SK-N-SH (cell line): ENCODE measurements around the gene SPINK4.

Source experiments
- CHD2 ChIP-seq: fragments of 150-350 bp; IDR thresholded peaks from 2 replicates; pipeline ENCODE4 v1.6.1; 2018; ENCODE audit warnings: low read length; ENCODE audit not compliant: partially characterized antibody
- CTCF ChIP-seq: fragments of 200-600 bp; sonication (generic); IDR thresholded peaks from 2 replicates; pipeline ENCODE4 v1.6.1; 2017; ENCODE audit warnings: antibody characterized with exemption, mild to moderate bottlenecking, moderate library complexity
- ELF1 ChIP-seq: IDR thresholded peaks from 2 replicates; pipeline ENCODE4 v1.4.0; 2012
- EZH2phosphoT487 ChIP-seq: fragments of 200-600 bp; sonication (generic); IDR thresholded peaks from 2 replicates; pipeline ENCODE4 v1.6.1; 2017; ENCODE audit warnings: low read depth, mixed run types, mild to moderate bottlenecking, antibody characterized with exemption, moderate library complexity, borderline replicate concordance
- GABPA ChIP-seq: IDR thresholded peaks from 2 replicates; pipeline ENCODE4 v1.4.0; 2012; ENCODE audit warnings: low read depth, mild to moderate bottlenecking
- MAX ChIP-seq: IDR thresholded peaks from 2 replicates; pipeline ENCODE4 v1.4.0; 2012; ENCODE audit warnings: low read depth
- NFIC ChIP-seq: IDR thresholded peaks from 2 replicates; pipeline ENCODE4 v1.4.0; 2012; ENCODE audit warnings: borderline replicate concordance
- POLR2AphosphoS5 ChIP-seq: IDR thresholded peaks from 2 replicates; pipeline ENCODE4 v1.6.1; 2012; ENCODE audit warnings: low read depth, low read length
- SIN3A ChIP-seq: IDR thresholded peaks from 2 replicates; pipeline ENCODE4 v1.6.1; 2012; ENCODE audit warnings: low read depth, mild to moderate bottlenecking, low read length, moderate library complexity, borderline replicate concordance
- TAF1 ChIP-seq: IDR thresholded peaks from 2 replicates; pipeline ENCODE4 v1.6.1; 2012; ENCODE audit warnings: low read depth, mild to moderate bottlenecking, low read length, moderate library complexity, borderline replicate concordance

- TF ChIP-seq EZH2phosphoT487 = no peak
- no peak for TF ChIP-seq CTCF
- no peak for TF ChIP-seq MAX
- no peak for TF ChIP-seq SIN3A
- TF ChIP-seq POLR2AphosphoS5 = no peak
- TF ChIP-seq GABPA = no peak
- no peak for TF ChIP-seq CHD2
- TF ChIP-seq NFIC = no peak
- no peak for TF ChIP-seq ELF1
- no peak for TF ChIP-seq TAF1
Measured at GRCh38 chr9:33288235-33288634, 48.3 kb downstream of the SPINK4 start.
